Measurements from ENCODE around the gene CBY1.

Gene CBY1

GRCh38 chr22:38618258-38618657, 38.2 kb upstream of the CBY1 start:
- no peak overlapping the region for H3K27ac ChIP-seq
- H3K9me3 ChIP-seq (ENCODE audit: control insufficient read depth, low read length): no peaks in the 10 kb centered on the region
- no peaks in the 10 kb centered on the region for H3K27me3 ChIP-seq (ENCODE audit: control insufficient read depth, insufficient read depth, low read length)
- H3K79me2 ChIP-seq: no peaks in the 10 kb centered on the region
- TF ChIP-seq CTCF (IDR thresholded peaks at IDR 0.05): no peak
- no peak overlapping the region for H3K4me2 ChIP-seq (ENCODE audit: low read length)
- no peak overlapping the region for H2AFZ ChIP-seq
- no peak overlapping the region for H3K9ac ChIP-seq
- H3K36me3 ChIP-seq (ENCODE audit: control insufficient read depth, insufficient read depth, low read length): no peaks in the 10 kb centered on the region
- no peaks in the 10 kb centered on the region for H3K4me1 ChIP-seq
- H3K4me3 ChIP-seq (ENCODE audit: low read depth, low read length): no peak overlapping the region

- H3K9ac ChIP-seq: no peak overlapping the region
- H3K79me2 ChIP-seq: no peaks in the 10 kb centered on the region
- H2AFZ ChIP-seq: no peak overlapping the region
- no peak overlapping the region for H3K4me2 ChIP-seq (ENCODE audit: low read length)
- H3K27me3 ChIP-seq (ENCODE audit: control insufficient read depth, insufficient read depth, low read length): no peaks in the 10 kb centered on the region
- no peaks in the 10 kb centered on the region for H3K36me3 ChIP-seq (ENCODE audit: control insufficient read depth, insufficient read depth, low read length)
- no peaks in the 10 kb centered on the region for H3K4me1 ChIP-seq
- no peak for TF ChIP-seq CTCF (IDR thresholded peaks at IDR 0.05)
- H3K27ac ChIP-seq: no peak overlapping the region
- no peak overlapping the region for H3K4me3 ChIP-seq (ENCODE audit: low read depth, low read length)
- no peaks in the 10 kb centered on the region for H3K9me3 ChIP-seq (ENCODE audit: control insufficient read depth, low read length)
These were observed 37.8 kb upstream of the CBY1 start for GRCh38 chr22:38618682-38619081.

GRCh38 chr22:38623351-38623750, 33.1 kb upstream of the CBY1 start:
- H3K79me2 ChIP-seq: no peaks in the 10 kb centered on the region
- H3K4me1 ChIP-seq: no peaks in the 10 kb centered on the region
- H2AFZ ChIP-seq: no peak overlapping the region
- H3K27ac ChIP-seq: no peak overlapping the region
- H3K27me3 ChIP-seq (ENCODE audit: control insufficient read depth, insufficient read depth, low read length): no peaks in the 10 kb centered on the region
- H3K4me2 ChIP-seq (ENCODE audit: low read length): no peak overlapping the region
- no peak overlapping the region for H3K4me3 ChIP-seq (ENCODE audit: low read depth, low read length)
- no peak for TF ChIP-seq CTCF (IDR thresholded peaks at IDR 0.05)
- H3K9ac ChIP-seq: no peak overlapping the region
- H3K9me3 ChIP-seq (ENCODE audit: control insufficient read depth, low read length): no peaks in the 10 kb centered on the region
- H3K36me3 ChIP-seq (ENCODE audit: control insufficient read depth, insufficient read depth, low read length): no peaks in the 10 kb centered on the region

- H3K27ac ChIP-seq: no peak overlapping the region
- no peaks in the 10 kb centered on the region for H3K4me1 ChIP-seq
- H3K36me3 ChIP-seq (ENCODE audit: control insufficient read depth, insufficient read depth, low read length): no peaks in the 10 kb centered on the region
- H3K4me3 ChIP-seq (ENCODE audit: low read depth, low read length): no peak overlapping the region
- H3K79me2 ChIP-seq: no peaks in the 10 kb centered on the region
- no peak overlapping the region for H3K9ac ChIP-seq
- H3K4me2 ChIP-seq (ENCODE audit: low read length): no peak overlapping the region
- H3K9me3 ChIP-seq (ENCODE audit: control insufficient read depth, low read length): no peaks in the 10 kb centered on the region
- no peak overlapping the region for H2AFZ ChIP-seq
- no peaks in the 10 kb centered on the region for H3K27me3 ChIP-seq (ENCODE audit: control insufficient read depth, insufficient read depth, low read length)
- no peak for TF ChIP-seq CTCF (IDR thresholded peaks at IDR 0.05)
These were observed 28.0 kb upstream of the CBY1 start for GRCh38 chr22:38628444-38628843.

GRCh38 chr22:38629108-38629507, 27.3 kb upstream of the CBY1 start:
- Histone ChIP-seq H3K4me2 (ENCODE audit: low read length) (no peak overlapping the region), H3K27me3 (ENCODE audit: control insufficient read depth, insufficient read depth, low read length) (no peaks in the 10 kb centered on the region)

More at GRCh38 chr22:38629108-38629507, 27.3 kb upstream of the CBY1 start:
- Histone ChIP-seq H3K27ac (no peak overlapping the region), H3K36me3 (ENCODE audit: control insufficient read depth, insufficient read depth, low read length) (no peaks in the 10 kb centered on the region), H2AFZ (no peak overlapping the region), H3K79me2 (no peaks in the 10 kb centered on the region), H3K4me3 (ENCODE audit: low read depth, low read length) (no peak overlapping the region), H3K9ac (no peak overlapping the region), H3K9me3 (ENCODE audit: control insufficient read depth, low read length) (no peaks in the 10 kb centered on the region), H3K4me1 (no peaks in the 10 kb centered on the region)
- no peak for TF ChIP-seq CTCF (IDR thresholded peaks at IDR 0.05)
